ENCODE results near the gene HCN1.

HCN1 gene

DNA sequence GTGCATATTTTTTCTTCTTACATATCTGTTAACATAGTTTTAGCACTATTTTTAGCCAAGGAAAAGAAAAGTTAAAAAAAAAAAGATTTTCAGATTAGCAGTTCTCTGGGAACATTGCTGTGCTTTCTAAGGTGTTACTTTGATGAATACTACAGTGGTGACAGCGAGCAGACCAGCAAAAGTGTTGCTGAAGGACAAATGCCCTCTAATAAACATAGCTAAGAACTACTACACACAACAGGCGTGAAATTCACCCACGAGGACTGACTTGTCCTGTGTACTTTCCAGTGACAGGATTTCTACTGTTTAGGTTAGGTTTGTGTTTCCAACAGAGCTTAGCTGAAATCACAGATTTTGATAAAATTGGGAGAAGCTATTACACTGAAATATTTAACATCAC lies 153.8 kb downstream of the HCN1 start:
- TF ChIP-seq, protein P1, sequence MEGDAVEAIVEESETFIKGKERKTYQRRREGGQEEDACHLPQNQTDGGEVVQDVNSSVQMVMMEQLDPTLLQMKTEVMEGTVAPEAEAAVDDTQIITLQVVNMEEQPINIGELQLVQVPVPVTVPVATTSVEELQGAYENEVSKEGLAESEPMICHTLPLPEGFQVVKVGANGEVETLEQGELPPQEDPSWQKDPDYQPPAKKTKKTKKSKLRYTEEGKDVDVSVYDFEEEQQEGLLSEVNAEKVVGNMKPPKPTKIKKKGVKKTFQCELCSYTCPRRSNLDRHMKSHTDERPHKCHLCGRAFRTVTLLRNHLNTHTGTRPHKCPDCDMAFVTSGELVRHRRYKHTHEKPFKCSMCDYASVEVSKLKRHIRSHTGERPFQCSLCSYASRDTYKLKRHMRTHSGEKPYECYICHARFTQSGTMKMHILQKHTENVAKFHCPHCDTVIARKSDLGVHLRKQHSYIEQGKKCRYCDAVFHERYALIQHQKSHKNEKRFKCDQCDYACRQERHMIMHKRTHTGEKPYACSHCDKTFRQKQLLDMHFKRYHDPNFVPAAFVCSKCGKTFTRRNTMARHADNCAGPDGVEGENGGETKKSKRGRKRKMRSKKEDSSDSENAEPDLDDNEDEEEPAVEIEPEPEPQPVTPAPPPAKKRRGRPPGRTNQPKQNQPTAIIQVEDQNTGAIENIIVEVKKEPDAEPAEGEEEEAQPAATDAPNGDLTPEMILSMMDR (IDR thresholded peaks at IDR 0.05; ENCODE audit: insufficient read depth, low read length, missing control alignments), result no peak

GRCh38 chr5:45533663-45534062 lies 162.5 kb downstream of the HCN1 start:
- CTCF ChIA-PET, result no interaction called here
- POLR2A ChIA-PET, result no interaction called here
- H3K4me3 ChIP-seq (ENCODE audit: low read depth, low read length), result no peak overlapping the region
- no peak for DNase-seq (ENCODE audit: low read depth, low spot score)
- TF ChIP-seq, protein P1 (IDR thresholded peaks at IDR 0.05; ENCODE audit: insufficient read depth, low read length, missing control alignments), result no peak

More for the DNA sequence above, 153.8 kb downstream of the HCN1 start:
- ChIA-PET CTCF (no interaction called here), POLR2A (no interaction called here)
- DNase-seq (ENCODE audit: low read depth, low spot score), result no peak
- no peak overlapping the region for H3K4me3 ChIP-seq (ENCODE audit: low read depth, low read length)

DNA sequence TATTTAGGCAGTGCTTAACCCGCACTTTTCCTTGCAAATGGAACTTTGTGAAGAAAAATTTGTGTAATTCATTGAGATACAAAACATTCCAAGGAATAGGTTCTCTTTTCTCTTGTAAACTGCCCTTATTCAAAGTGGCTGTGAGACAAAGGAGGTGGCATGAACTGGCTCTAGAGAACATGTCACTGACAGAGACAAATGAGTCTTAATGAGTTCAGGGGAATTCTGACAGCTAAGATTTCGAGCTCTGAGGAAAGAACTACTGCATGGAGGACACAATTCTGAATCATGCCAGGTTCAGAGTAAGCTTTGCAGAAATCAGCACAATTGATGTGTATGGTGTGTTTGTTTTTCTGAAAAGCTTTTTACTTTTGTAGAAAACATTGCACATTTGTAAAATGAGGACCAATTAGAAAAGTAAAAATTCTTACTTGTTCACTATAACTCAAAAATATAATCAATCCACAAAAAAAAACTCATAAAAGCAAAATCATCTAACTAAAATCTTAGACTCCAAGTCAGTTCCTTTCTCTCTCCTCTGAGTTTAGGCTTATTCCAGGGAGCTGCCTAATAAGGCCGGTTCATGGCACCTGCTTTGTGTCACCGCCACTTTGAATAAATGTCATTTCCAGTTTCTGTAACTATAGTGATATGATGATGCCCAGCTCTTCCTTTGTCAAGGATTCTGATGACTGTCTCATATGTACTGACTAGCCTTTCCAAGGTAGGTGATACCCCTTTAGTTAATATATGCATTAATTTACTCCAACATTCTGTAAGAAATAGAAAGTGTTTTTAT lies 163.2 kb downstream of the HCN1 start:
- POLR2A ChIA-PET, result no interaction called here
- no peak for DNase-seq (ENCODE audit: low read depth, low spot score)
- TF ChIP-seq, protein P1 (IDR thresholded peaks at IDR 0.05; ENCODE audit: insufficient read depth, low read length, missing control alignments), result no peak
- no peak overlapping the region for H3K4me3 ChIP-seq (ENCODE audit: low read depth, low read length)
- CTCF ChIA-PET, result no interaction called here

DNA sequence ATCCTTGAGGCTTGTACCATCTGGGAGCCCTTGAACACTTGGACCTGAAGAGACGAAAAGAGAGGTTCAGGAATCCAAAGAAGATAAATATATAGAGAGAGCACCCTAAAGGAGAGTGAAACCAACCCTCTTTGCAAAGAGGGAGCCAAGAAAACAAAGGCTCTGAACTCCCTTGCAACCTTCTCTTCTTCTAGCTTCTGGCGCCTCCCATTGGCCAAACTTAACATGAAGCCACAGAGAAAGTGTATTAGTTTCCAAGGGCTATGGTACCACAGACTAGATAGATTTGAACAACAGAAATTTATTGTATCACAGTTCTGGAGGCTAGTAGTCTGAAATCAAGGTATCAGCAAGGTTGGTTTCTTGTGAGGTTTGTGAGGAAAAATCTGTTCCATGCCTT lies 175.1 kb downstream of the HCN1 start:
- CTCF ChIA-PET, result no interaction called here
- no peak overlapping the region for H3K4me3 ChIP-seq (ENCODE audit: low read depth, low read length)
- TF ChIP-seq, protein P1 (IDR thresholded peaks at IDR 0.05; ENCODE audit: insufficient read depth, low read length, missing control alignments), result no peak
- POLR2A ChIA-PET, result no interaction called here
- DNase-seq (ENCODE audit: low read depth, low spot score), result no peak

GRCh38 chr5:45512521-45512920 lies 183.7 kb downstream of the HCN1 start:
- POLR2A ChIA-PET, result no interaction called here
- no peak for DNase-seq (ENCODE audit: low read depth, low spot score)
- H3K4me3 ChIP-seq (ENCODE audit: low read depth, low read length), result no peak overlapping the region
- CTCF ChIA-PET, result no interaction called here
- TF ChIP-seq, protein P1 (IDR thresholded peaks at IDR 0.05; ENCODE audit: insufficient read depth, low read length, missing control alignments), result no peak

DNA sequence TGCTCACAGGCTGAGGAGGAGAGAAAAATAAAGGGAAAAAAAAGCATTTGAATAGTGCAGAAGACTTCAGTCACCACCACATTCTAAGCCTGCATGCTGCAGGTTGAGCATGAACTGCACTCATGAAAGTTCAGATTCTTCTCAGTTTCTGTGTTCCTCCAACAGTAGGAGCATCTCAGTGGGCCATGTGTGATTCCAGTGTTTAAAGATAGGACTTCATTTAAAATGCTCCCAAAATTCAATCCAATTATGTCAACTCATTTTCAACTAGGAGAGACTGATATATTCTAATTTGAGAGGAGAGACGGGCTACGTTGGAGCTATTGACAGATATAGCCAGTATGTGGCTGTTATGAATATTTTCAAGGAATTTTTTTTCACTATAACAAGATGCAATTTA lies 186.8 kb downstream of the HCN1 start:
- no peak overlapping the region for H3K4me3 ChIP-seq (ENCODE audit: low read depth, low read length)
- ChIA-PET POLR2A (no interaction called here), CTCF (no interaction called here)
- DNase-seq (ENCODE audit: low read depth, low spot score), result no peak
- TF ChIP-seq, protein P1 (IDR thresholded peaks at IDR 0.05; ENCODE audit: insufficient read depth, low read length, missing control alignments), result no peak
